ENCODE results near the gene RHOXF2B. TPM values are rescaled to one million over a fixed set of nuclear protein-coding genes. Genes with fewer than 3 reads are reported as not detected.
"Not testable (repeated sequence)": the region's sequence is repeated elsewhere in the genome, so short reads cannot be mapped to it uniquely, and the experiment has no call there.

The RHOXF2B gene
- polyA plus RNA-seq, 3 donors: 0.05 TPM; not detected in 2

- H3K4me3 Mint-ChIP-seq; DNase-seq; H3K4me3 ChIP-seq (replicated peaks in 1 of 3; ENCODE audit: low read depth in 2 of 3, low read length in 3 of 3); H3K4me1 Mint-ChIP-seq; H4K20me1 ChIP-seq (ENCODE audit: insufficient read depth, low read length); H3K36me3 ChIP-seq (replicated peaks in 1 of 2; ENCODE audit: control insufficient read depth in 1 of 2, insufficient read depth in 2 of 2, low read length in 2 of 2); H3K9ac ChIP-seq (ENCODE audit: insufficient read depth, low read length, poor library complexity, severe bottlenecking); H3K9me3 Mint-ChIP-seq; H3K27me3 Mint-ChIP-seq (ENCODE audit: low read depth in 3 of 3); H3K36me3 Mint-ChIP-seq; H3K79me2 ChIP-seq (ENCODE audit: insufficient read depth, low read length); H3K27ac Mint-ChIP-seq; intact Hi-C loops (cut with micrococcal nuclease); H3K4me1 ChIP-seq (ENCODE audit: control insufficient read depth in 1 of 2, insufficient read depth in 2 of 2, low read length in 2 of 2); H3K27me3 ChIP-seq (ENCODE audit: control insufficient read depth in 2 of 2, insufficient read depth in 2 of 2, low read length in 2 of 2); H3K9me3 ChIP-seq (replicated peaks in 1 of 2; ENCODE audit: control insufficient read depth in 1 of 2, insufficient read depth in 1 of 2, low read length in 2 of 2); H3K4me2 ChIP-seq (replicated peaks; ENCODE audit: extremely low read depth, low read length, poor library complexity, severe bottlenecking); H3K27ac ChIP-seq (ENCODE audit: low read depth in 1 of 2, low read length in 2 of 2); H2AFZ ChIP-seq (ENCODE audit: insufficient read depth, low read depth, low read length, poor library complexity, severe bottlenecking): not testable (repeated sequence)
- no CpG with 5 or more reads among the region's 2 CpGs for WGBS (ENCODE audit: insufficient coverage)
These were observed 35.2 kb downstream of the RHOXF2B start for GRCh38 chrX:120042247-120042646.

- H3K4me1 Mint-ChIP-seq: peaks cover 11% of the 10 kb centered on the region
- H3K4me3 ChIP-seq (replicated peaks in 1 of 3; ENCODE audit: low read depth in 2 of 3, low read length in 3 of 3); DNase-seq; intact Hi-C loops (cut with micrococcal nuclease); H3K36me3 ChIP-seq (replicated peaks in 1 of 2; ENCODE audit: control insufficient read depth in 1 of 2, insufficient read depth in 2 of 2, low read length in 2 of 2); H4K20me1 ChIP-seq (ENCODE audit: insufficient read depth, low read length); H3K27me3 ChIP-seq (ENCODE audit: control insufficient read depth in 2 of 2, insufficient read depth in 2 of 2, low read length in 2 of 2); H3K27ac Mint-ChIP-seq; H3K79me2 ChIP-seq (ENCODE audit: insufficient read depth, low read length); H3K36me3 Mint-ChIP-seq; H3K9ac ChIP-seq (ENCODE audit: insufficient read depth, low read length, poor library complexity, severe bottlenecking); H3K27me3 Mint-ChIP-seq (ENCODE audit: low read depth in 3 of 3); H3K9me3 ChIP-seq (replicated peaks in 1 of 2; ENCODE audit: control insufficient read depth in 1 of 2, insufficient read depth in 1 of 2, low read length in 2 of 2); H2AFZ ChIP-seq (ENCODE audit: insufficient read depth, low read depth, low read length, poor library complexity, severe bottlenecking); H3K4me2 ChIP-seq (replicated peaks; ENCODE audit: extremely low read depth, low read length, poor library complexity, severe bottlenecking); H3K27ac ChIP-seq (ENCODE audit: low read depth in 1 of 2, low read length in 2 of 2); H3K9me3 Mint-ChIP-seq; H3K4me3 Mint-ChIP-seq: not testable (repeated sequence)
- H3K4me1 ChIP-seq (ENCODE audit: control insufficient read depth in 1 of 2, insufficient read depth in 2 of 2, low read length in 2 of 2): peaks cover 11 to 20% of the 10 kb centered on the region in 2 donors
- no CpG with 5 or more reads among the region's 6 CpGs for WGBS (ENCODE audit: insufficient coverage)
These were observed 37.3 kb downstream of the RHOXF2B start for GRCh38 chrX:120040176-120040575.

- intact Hi-C loops (cut with micrococcal nuclease); H3K9me3 ChIP-seq (replicated peaks in 1 of 2; ENCODE audit: control insufficient read depth in 1 of 2, insufficient read depth in 1 of 2, low read length in 2 of 2); H3K4me3 ChIP-seq (replicated peaks in 1 of 3; ENCODE audit: low read depth in 2 of 3, low read length in 3 of 3); H3K9me3 Mint-ChIP-seq; H3K27ac ChIP-seq (ENCODE audit: low read depth in 1 of 2, low read length in 2 of 2); H4K20me1 ChIP-seq (ENCODE audit: insufficient read depth, low read length); H3K4me2 ChIP-seq (replicated peaks; ENCODE audit: extremely low read depth, low read length, poor library complexity, severe bottlenecking); H3K9ac ChIP-seq (ENCODE audit: insufficient read depth, low read length, poor library complexity, severe bottlenecking); H3K4me3 Mint-ChIP-seq; H3K36me3 ChIP-seq (replicated peaks in 1 of 2; ENCODE audit: control insufficient read depth in 1 of 2, insufficient read depth in 2 of 2, low read length in 2 of 2); DNase-seq; H3K36me3 Mint-ChIP-seq; H3K79me2 ChIP-seq (ENCODE audit: insufficient read depth, low read length); H3K27me3 Mint-ChIP-seq (ENCODE audit: low read depth in 3 of 3); H3K27ac Mint-ChIP-seq; H3K27me3 ChIP-seq (ENCODE audit: control insufficient read depth in 2 of 2, insufficient read depth in 2 of 2, low read length in 2 of 2); H2AFZ ChIP-seq (ENCODE audit: insufficient read depth, low read depth, low read length, poor library complexity, severe bottlenecking): not testable (repeated sequence)
- H3K4me1 ChIP-seq (ENCODE audit: control insufficient read depth in 1 of 2, insufficient read depth in 2 of 2, low read length in 2 of 2): peaks cover 11 to 26% of the 10 kb centered on the region in 2 donors
- H3K4me1 Mint-ChIP-seq: peaks cover 11% of the 10 kb centered on the region
- WGBS (ENCODE audit: insufficient coverage): no CpG with 5 or more reads among the region's 8 CpGs
These were observed 38.3 kb downstream of the RHOXF2B start for GRCh38 chrX:120039087-120039733.
